Activated CD4-positive, alpha-beta T cell treated with anti-CD3 and anti-CD28 coated beads, Interleukin-2, amount 50 U/mL, for 4 hours (primary cell): Measurements from ENCODE around the gene ABCB9.
A peak's percentile ranks its signal among the peaks of the same experiment; 100 is the strongest.
"Not testable (repeated sequence)": the region's sequence is repeated elsewhere in the genome, so short reads cannot be mapped to it uniquely, and the experiment has no call there.

Experiments
- DNase-seq, 2 experiments: peaks; one replicate each; pipeline ENCODE4 v3.0.0-alpha.2; 2020

Gene ABCB9

DNA sequence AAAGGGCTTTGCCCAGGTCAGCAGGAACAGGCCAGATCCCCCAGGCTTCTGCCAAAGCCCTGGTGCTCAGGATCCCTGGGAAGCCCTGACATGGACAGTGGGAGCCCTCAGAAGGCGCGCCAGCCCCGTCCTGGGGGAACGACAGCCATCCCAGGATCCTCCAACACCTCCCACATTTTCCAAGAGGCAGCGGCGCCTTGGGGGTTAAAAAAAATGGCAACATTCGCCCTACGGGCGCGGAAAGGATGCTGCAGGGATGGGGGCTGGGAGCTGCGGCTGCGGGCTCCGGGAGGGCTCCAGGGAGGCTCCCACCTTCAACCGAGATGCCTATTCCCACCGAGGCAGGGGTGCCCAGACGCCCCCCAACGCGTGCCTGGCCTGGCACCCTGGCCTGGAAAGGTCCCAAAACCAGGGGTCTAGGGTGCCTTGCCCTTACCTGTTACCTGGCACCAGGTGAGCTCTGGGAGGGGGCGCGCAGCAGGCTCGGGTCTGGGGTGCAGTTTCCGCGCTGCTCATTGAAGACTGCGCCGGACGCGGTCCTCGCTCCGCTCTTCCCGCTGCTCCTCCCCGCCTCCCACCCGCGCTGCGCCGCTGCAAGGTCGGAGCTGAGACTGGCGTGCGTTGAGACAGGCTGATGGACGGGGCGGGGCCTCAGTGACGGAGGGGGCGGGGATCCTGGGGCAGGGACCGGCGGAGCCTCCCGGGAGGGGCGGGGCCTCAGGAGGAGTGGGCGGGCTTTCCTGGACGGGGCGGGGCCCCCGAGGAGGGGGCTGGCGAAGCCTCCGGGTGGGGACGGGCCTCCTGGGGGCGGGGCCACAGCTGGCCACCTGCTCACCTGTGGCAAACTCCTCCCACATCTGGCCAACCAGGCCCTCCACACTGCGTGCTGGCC, at the start of gene ABCB9:
TSS of gene ABCB9 (minus strand) at position 613 of the 892 bp plus-strand sequence. CDS start 6,228 bp downstream, outside the sequence.
- peak; percentile 97 for DNase-seq

DNA sequence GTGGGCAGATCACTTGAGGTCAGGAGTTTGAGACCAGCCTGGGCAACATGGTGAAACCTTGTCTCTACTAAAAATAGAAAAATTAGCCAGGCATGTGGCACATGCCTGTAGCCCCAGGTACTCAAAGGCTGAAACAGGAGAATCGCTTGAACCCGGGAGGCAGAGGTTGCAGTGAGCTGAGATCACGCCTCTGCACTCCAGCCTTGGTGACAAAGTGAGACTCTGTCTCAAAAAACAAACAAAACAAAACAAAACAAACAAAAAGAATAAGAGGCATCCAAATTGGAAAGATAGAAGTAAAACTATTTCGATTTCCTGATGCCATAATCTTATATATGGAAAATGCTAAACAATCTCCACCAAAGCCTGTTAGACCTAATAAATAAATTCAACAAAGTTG, 48.2 kb upstream of the ABCB9 start:
- DNase-seq: not testable (repeated sequence)

DNA sequence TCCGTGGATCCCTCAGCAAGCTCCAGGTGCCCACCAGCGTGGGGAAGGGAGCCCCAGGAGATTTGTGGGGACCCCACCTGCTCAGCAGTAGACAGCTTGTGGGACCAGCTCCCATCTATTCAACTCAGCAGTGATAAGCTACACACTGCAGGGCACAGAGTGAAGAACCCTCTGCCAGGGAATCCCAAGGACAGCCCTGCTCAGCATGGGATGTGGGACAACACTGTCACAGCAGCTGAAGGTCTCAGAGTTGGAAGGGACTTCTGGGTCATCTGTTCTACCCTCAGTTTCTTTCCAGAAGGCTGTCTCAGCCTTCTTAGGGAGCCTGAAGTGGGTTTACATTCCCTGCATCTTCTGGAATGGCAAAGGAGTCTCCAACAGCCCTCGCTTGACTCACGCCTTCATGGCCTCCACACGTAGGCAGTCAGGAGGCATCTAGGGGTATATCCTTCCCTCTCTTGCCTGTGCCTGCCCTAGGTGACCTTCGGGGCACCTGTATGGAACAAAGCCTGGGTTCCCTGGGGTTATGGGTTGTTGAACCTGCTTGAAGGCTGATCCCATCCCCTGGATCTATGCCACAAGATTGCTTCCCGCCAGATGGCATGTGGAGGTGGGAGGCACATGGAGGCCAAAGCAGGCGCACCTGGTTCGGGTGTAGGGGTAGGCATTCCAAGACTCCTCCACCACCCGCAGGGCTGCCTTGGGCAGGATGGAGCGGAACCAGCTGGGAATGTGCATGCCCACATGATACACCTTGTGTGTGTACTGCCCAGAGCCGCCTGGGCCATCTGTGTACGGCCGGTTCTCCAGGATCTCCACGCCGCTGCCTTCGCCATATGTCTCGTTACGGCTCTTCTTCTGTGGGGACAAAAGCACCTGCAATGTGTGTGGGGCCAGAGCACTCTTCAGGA, 47.2 kb upstream of the ABCB9 start:
- DNase-seq: no peak

DNA sequence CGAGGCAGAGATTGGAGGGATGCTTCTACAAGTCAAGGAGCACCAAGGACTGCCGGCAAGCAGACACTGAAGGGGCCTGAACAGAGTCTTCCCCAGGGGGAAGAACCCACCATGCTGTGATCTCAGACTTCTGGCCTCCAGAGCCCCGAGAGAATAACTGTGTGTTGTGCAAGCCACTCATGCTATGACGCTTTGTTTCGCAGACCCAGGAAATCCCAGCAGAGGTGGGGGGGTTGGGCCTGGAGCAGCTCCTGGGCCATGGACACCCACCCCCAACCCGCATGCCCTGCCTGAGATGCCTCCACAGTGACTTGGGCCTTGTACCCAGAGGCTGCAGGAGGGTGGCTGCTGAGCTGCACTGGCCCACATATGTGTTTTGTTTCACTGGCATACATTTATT, 45.4 kb upstream of the ABCB9 start:
- DNase-seq: no peak

DNA sequence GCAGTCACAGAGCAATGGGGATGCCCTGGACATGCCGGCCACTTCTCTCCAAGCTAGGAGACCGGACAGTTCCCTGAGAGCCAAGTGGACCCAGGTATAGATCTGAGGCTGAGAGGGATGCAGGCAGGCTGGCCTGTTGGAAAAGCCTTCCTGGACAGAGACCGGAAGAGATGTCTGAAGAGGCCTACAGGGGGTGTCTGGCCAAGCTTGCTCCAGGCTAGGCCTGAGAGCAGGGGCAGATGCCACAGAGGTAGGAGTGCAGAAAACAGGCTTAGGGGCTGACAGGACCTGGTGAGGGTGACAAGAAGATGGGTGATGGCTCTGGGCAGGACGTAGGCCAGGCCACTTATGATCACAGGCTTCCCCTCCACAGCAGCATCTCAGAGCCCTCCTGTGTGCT, 44.4 kb upstream of the ABCB9 start:
- DNase-seq: no peak

DNA sequence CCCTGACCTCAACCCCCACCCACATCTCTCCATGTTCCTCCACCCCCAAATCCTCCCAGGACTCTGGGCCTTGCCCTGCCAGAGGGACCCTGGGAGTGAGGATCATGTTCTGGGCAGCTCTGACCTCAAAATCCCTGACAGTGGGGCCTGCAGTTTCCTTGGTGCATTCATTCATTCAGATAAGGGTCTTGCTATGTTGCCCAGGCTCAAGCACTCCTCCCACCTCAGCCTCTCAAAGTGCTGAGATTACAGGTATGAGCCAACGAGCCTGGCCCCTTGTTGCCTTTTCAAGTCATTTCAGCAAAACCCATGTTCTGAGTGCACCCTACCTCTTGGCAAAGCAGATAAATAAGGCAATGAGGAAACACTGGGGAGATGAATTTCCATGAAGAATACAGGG, 43.8 kb upstream of the ABCB9 start:
- DNase-seq: no peak

DNA sequence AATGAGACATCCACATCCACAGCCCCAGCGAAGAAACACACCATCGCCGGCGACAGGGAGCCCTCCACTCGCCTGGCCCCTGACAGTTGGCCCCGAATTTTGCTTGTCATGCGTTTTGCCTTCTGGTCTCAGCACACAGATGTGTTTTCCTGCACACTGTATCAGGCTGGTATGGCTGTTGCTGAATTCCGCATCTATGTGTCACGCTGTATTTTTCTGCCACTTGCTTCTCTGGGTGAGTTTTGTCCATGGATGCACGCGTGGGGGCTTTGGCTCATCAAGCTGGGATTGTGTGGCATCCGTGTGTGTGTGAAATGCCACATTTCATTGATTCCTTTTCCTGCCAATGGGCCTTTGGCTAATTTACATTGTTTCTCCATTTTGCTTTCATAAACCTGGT, 40.7 kb upstream of the ABCB9 start:
- DNase-seq: no peak

DNA sequence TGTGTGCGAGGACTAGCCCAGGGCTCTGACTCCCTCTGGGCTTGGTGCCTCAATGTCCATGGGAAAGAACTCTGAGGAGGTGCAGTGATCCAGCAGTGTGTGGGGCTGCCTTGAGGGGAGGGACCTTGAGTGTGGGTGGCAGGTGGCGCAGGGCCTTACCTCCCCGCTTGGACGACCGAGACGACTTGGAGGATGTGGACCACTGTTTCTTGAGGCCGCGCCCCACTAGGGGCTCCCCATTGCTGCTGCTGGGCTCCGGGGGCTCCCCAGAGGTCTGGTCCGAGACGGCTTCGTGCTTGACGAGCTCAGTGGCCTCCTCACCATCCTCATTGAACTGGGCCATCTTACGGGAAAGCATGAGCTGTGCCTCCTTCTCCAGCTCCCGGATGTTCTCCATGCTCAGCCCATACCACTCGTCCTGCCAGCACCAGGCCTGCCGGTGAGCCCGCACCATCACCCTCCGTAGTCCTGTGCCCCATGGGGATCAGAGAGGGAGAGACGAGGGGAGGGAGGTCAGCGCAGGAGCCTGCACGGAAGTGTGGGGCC, 38.9 kb upstream of the ABCB9 start:
- DNase-seq: no peak

DNA sequence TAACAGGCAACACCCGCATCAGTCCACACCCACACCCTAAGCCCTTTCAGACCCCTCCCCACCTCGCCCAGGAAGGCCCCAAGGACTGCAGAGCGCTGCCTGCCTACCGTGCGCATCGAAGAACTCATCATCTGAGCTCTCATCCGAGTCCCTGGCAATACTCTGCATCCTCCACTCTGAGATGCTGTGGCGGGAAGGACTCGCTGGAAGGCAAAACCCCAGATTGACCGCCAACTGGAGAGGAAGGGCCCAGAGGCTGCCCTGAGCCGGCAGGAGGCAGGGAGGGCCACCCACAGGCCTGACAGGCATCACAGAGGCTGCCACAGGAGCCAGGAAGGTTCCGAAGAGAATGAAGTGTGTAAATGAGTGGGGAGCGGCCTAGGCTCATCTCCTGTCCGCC, 38.0 kb upstream of the ABCB9 start:
- no peak for DNase-seq

DNA sequence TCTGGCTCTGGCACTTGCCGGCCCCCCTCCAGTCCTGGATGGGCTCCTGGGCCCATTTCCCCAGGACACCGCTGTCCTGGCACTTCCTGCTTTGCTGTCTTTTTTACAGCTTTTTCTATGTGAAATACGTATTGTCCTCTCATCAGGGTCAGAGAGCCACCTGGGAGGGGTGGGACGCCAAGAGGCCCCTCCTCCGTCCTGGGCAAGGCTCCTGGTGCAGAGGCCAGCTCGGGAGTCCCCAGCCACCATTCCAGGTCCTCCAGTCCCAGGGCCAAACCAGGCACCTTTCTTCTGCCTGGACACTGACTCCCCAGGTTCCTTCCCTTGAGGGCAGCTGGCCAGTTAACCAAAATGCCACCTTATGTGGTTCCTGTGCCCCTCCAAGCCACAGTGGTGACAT, 37.0 kb upstream of the ABCB9 start:
- no peak for DNase-seq

DNA sequence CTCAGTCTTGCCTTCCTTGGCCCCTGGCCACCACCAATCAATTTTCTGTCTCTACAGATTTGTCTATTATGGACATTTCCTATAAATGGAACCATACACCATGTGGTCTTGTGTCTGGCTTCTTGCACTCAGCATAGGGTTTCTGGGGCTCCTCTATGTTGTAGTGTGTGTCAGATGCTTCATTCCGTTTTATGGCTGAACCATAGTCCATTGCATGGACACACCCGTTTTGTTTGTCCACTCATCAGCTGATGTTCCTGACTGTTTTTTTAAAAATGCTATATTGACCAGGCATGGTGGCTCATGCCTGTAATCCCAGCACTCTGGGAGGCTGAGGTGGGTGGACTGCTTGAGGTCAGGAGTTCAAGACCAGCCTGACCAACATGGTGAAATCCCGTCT, 35.2 kb upstream of the ABCB9 start:
- DNase-seq: no peak

DNA sequence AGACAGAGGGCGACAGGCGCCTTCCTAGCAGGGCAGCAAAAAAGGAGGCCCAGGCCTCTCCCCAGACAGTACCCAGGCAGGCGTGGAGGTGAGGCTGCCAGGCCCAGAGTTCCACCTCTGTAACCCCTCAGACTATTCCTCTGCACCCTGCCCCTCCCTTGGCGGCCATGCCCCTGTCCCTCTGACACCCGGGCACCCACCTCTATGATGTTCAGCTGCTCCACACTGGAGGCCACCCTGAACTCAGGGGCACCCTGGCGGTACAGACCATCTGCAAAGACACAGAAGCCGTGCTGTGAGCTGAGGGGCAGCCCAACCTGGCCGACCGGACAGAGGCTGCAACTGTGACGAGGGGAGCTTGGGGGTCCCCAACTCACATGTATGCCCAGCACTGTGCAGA, 34.3 kb upstream of the ABCB9 start:
- DNase-seq: no peak

DNA sequence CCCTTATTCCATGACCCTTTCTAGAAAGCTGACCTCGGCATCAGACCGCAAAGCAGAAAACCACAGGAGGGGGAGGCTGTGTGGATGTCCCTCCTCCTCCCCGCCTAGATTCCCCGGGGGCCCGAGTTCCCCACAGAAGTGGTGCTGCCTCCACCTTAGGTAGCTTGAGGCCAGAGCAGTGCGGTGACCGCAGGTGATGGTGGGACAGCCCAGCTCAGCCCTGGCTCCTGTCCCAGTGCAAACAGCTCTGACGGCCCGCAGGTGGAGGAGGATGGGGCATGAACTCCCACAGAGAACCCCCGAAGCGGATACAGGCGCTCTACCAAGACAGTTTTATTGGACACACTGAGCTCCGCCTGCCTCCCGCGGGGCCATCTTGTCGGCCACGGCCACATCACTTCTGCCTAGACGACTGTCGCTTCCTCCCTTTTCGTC, 33.7 kb upstream of the ABCB9 start:
- no peak for DNase-seq

DNA sequence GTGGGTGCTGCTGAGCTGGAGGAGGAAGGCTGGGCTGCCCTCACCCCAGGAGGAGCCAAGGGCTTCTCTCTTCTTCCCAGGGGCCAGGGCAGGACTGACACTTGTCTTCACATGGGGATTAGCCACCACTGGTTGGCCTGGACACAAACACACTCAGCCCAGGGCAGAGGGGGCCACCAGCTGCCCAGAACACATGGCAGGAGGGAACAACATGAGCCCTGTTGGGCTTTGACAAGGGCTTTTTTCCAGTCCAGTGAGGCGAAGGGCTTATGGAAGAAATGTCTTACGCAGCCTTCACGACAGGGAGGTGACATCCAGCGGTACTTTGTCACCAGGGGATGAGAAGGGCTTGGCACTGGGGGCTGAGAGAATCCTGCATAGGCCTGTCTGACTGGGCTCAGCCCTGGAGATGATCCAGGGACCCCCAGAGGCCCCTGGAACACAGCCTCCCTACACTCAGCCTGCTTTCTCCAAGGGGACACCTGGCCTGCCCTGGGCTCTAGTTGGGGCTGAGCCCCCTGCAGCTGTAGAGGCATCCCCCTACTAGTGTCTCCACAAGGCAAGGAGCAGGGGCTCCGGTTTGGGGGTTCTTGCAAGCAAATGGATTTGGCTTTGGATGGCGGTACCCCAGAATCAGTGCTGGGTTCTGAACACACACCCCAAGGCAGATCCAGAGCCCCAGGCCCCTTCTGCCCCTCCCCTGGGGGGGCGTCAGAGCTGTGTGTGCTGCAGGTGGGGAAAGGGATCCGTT, 33.1 kb upstream of the ABCB9 start:
- no peak for DNase-seq

DNA sequence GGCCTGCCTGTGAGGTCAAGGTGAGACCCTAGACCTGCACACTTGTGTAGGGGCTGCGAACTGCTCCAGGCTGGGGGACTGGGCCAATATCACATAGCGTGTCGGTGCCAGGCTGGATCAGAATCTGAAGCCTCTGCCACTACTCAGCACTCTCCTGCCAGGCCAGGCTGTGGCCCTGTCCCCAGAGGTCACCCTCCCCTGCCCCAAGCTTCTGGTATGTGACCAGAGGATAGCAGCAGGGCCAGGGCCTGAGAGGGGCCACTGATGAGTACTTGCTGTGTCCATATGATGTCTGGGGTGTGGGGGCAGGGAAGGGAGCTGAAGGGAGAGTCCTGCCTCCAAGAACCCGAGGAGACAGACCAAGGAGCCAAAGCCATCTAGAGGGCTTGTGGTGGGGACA, 32.1 kb upstream of the ABCB9 start:
- DNase-seq: no peak

DNA sequence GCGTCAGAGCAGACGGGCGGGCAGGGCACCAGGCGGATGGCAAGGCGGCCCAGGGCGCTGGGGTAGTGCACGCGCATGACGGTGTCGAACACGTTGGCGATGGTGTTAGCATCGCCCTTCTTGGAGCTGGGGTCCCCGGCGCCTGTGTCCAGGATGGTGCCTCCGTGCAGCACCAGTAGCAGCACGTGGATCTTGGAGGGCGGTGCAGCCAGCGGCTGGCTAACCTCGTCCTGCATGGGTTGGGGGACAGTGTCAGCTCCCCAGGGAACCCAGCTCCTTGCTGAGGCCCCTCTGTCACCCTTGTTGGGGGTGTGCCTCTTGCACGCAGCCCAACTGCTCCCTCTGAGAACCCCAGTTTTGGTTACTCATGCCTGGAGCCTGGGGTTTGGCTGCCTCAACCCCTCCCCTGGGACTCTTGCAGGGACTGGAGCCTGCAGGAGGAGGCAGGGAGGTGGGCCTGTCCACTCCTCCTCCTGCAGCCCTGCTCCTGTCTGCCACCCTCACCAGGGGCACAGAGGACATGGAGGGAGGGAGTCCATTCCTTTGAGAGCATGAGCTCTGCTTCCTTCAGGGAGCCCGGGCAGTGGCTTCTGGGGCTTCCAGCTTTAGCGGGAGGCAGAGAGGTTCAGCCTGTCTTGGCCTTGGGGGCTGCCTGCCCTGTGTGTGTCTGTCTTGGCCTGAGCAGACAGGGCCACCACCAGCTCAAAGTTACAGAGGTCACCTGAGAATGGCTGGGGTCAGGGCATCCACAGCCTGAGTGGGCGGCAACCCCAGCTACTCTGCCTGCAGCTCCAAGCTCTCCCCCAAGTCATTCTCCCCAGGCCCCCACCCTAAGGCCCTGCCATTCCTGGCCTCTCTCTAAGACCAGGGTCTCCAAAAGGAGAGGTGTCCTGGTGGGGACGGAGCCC, 31.3 kb upstream of the ABCB9 start:
- no peak for DNase-seq

DNA sequence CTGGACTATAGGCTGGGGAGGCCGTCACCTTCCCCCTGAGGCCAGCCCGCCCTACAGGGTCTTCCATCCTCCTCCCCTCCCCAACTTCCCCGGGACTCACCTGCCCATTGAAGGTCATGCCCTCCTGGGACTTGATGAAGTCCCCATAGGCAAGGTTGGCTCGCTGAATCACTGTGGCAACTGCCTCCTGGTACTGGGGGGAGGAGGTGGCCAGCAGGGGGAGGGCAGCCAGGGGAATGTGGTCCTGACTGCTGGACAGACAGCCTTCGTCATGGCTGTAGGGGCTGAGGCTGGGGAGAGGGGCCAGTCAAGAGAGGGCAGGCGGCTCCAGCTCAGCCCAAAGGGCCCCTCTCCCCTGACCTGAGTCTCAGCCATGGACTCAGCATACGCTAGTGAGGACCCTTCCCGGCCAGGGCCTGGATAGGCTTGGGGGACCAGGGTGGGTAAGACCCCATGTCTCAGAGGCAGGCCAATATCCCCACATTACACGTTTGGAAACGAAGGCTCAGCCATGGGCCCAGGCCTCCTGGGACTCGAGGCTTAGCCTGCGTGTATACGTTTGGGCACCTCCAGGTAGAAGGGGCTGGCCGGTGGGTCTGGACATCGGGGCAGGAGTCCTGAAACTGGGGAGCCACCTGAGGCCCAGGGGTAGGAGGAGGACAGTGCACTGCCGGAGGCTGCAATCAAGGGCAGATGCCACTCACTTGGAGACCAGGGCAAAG, 30.5 kb upstream of the ABCB9 start:
- no peak for DNase-seq

DNA sequence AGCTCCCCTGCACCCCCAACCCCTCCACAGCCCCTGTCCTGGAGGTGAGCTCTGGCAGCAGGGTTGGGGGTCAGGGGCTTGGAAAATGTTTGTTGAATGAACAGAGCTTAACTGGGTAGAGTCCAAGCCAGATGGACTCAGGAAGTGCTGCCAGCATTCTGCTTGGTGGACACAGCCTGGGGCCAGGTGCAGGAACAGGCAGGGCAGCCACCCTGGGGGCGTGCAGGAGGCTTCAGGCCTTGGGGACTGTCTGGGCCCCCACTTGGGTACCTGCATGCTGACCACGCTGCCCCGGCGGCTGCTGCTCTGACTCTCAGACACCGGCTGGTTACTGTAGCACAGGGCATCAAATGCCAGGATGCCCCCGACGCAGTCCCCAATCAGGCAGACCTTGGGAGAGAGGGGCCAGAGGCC, 29.9 kb upstream of the ABCB9 start:
- DNase-seq: no peak

DNA sequence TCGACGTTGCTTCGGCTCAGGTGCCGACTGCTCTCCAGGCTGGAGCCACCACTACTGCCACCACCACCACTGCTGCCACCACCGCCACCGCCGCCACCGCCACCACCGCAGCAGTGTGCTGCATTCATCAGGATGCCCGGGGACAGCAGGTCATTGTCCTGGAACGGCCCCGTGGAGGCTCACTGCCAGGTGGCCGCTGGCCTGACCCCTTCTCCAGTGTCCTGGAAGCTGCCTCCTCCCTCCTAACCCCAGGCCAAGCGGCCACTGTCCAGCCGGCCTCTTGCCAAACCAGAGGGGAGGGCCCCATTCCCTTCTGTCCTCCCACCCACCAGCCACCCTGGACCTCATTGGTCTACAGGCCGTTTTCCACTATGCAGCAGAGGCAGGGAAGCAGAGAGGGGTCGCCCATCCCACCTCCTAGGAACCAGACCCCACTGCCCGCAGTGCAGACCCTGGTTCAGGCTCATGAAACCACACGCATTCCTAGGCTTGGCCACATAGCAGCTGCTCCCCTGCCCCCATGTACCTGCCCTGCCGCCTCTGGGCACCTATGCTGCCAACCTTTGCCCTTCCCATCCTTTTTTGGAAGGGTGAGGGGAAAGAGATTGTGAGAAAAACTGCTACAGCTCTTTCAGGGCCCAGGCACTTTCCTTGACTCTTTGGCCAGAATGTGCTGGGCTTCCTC, 29.4 kb upstream of the ABCB9 start:
- DNase-seq: no peak

DNA sequence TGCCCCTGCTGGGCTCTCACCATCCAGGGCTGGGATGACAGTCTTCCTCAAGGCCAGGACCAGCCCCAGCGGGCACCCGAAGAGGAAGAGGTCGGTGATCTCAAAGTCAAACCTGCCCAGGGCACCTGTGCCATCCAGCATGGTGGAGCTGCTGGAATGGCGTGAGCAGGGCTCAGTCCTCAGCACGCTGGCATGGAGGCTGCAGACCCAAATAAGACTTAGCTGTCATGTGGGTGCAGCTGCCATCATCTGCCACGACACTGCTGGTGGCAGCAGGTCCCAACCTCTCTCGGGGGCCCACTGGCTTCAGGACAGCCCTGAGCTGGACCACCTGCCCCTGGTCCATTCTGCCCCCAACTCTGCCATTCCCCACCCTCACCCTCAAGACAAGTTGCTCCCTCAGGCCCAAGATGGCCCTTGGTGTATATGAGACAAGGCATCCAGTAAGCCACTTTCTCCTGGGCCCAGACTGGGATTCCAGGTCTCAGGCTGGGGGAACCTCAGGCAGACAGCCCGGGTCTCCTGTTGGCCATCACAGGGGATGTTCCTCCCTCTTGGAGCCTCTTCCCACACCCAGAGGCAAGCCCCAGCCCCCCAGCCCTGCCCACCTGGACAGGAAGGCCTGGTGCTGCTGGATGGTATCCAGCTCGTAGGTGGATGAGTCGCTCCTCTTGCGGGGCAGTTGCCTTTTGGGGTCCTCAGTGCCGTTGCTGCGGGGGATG, 28.7 kb upstream of the ABCB9 start:
- no peak for DNase-seq
